GM12878 (cell line): Measurements from ENCODE around the gene SSBP3. TPM values are rescaled to one million over a fixed set of nuclear protein-coding genes. Genes with fewer than 3 reads are reported as not detected.

Experiments used
- ASH2L ChIP-seq: fragments of 300-600, 200-600 bp; sonication (generic); IDR thresholded peaks from 2 replicates; pipeline ENCODE4 v1.6.1; 2017; ENCODE audit warnings: low read depth, mild to moderate bottlenecking, borderline replicate concordance
- ATF3 ChIP-seq: IDR thresholded peaks from 2 replicates; pipeline ENCODE4 v1.6.1; 2011; ENCODE audit warnings: low read depth, mild to moderate bottlenecking, low read length, moderate library complexity, borderline replicate concordance; ENCODE audit errors: extremely low read depth
- CREB1 ChIP-seq: IDR thresholded peaks from 2 replicates; pipeline ENCODE4 v1.6.1; 2012; ENCODE audit warnings: low read depth, mild to moderate bottlenecking, inconsistent platforms
- EZH2 ChIP-seq: IDR thresholded peaks from 2 replicates; pipeline ENCODE4 v1.6.1; 2012; ENCODE audit warnings: low read depth, mild to moderate bottlenecking, control low read depth, inconsistent platforms, low read length, borderline replicate concordance; ENCODE audit not compliant: control insufficient read depth
- FOXM1 ChIP-seq: IDR thresholded peaks from 2 replicates; pipeline ENCODE4 v1.6.1; 2012; ENCODE audit warnings: low read depth, mild to moderate bottlenecking, inconsistent platforms, low read length, moderate library complexity
- JUND ChIP-seq: IDR thresholded peaks from 2 replicates; pipeline ENCODE4 v1.6.1; 2012; ENCODE audit warnings: low read depth, mild to moderate bottlenecking, low read length, improper control_type of control experiment, moderate library complexity
- KAT2A ChIP-seq: conservative IDR thresholded peaks from 2 replicates; pipeline ENCODE4 v1.6.1; 2011; ENCODE audit warnings: low read depth, low read length; ENCODE audit not compliant: control insufficient read depth
- MTA2 ChIP-seq: fragments of 450-650 bp; IDR thresholded peaks from 2 replicates; pipeline ENCODE4 v1.6.1; 2016; ENCODE audit warnings: low read depth, mild to moderate bottlenecking, moderate library complexity
- PAX8 ChIP-seq: fragments of 450-650 bp; IDR thresholded peaks from 2 replicates; pipeline ENCODE4 v1.6.1; 2017; ENCODE audit warnings: mild to moderate bottlenecking, moderate library complexity
- PKNOX1 ChIP-seq: fragments of 450-650 bp; IDR thresholded peaks from 2 replicates; pipeline ENCODE4 v1.6.1; 2016; ENCODE audit warnings: mild to moderate bottlenecking
- RELB ChIP-seq: fragments of 450-650 bp; IDR thresholded peaks from 2 replicates; pipeline ENCODE4 v1.6.1; 2017; ENCODE audit warnings: low read depth, mild to moderate bottlenecking, moderate library complexity
- SMAD1 ChIP-seq: fragments of 450-650 bp; IDR thresholded peaks from 2 replicates; pipeline ENCODE4 v1.6.1; 2018; ENCODE audit warnings: mild to moderate bottlenecking, low read depth; ENCODE audit not compliant: partially characterized antibody
- SMC3 ChIP-seq: IDR thresholded peaks from 2 replicates; pipeline ENCODE4 v1.6.1; 2011; ENCODE audit warnings: low read length, improper control_type of control experiment, borderline replicate concordance
- STAT1 ChIP-seq: fragments of 450-650 bp; conservative IDR thresholded peaks from 2 replicates; pipeline ENCODE4 v1.6.1; 2014; ENCODE audit warnings: antibody characterized with exemption, mild to moderate bottlenecking
- SUPT20H ChIP-seq: IDR thresholded peaks from 2 replicates; pipeline ENCODE4 v1.6.1; 2011; ENCODE audit warnings: low read depth, mild to moderate bottlenecking, low read length, moderate library complexity, borderline replicate concordance; ENCODE audit not compliant: control insufficient read depth
- TCF7 ChIP-seq: IDR thresholded peaks from 2 replicates; pipeline ENCODE4 v1.6.1; 2014; ENCODE audit warnings: antibody characterized with exemption, borderline replicate concordance
- ZBTB11 ChIP-seq: fragments of 450-650 bp; formaldehyde crosslinking; IDR thresholded peaks from 2 replicates; pipeline ENCODE4 v1.5.0; 2022; ENCODE audit warnings: mild to moderate bottlenecking, missing genetic modification characterization
- ZNF207 ChIP-seq: fragments of 450-650 bp; IDR thresholded peaks from 2 replicates; pipeline ENCODE4 v1.6.1; 2014; ENCODE audit warnings: antibody characterized with exemption, mild to moderate bottlenecking, borderline replicate concordance
- polyA plus RNA-seq, 11 experiments: library from polyadenylated mRNA; depleted of rRNA in 4 of 11; unstranded in 6 of 11; stranded (reverse) in 5 of 11; fragments of >200 nt; fragmentation: Nextera tagmentation in 4 of 11; fragmentation: Illumina TruSeq in 1 of 11; extraction: Ambion mirVana in 4 of 11; extraction: Trizol in 1 of 11; gene quantifications; 1 replicate in 1 of 11; 2 replicates in 10 of 11; pipeline versions ENCODE4 v1.2.1 to v1.2.3, GENCODE V29; 2011 to 2016; ENCODE audit warnings: inconsistent platforms in 2 of 11, missing spikeins in 2 of 11, low read depth in 1 of 11
- total RNA-seq, 4 experiments: library from RNA; depleted of rRNA in 3 of 4; stranded (reverse); fragments of >200 nt in 3 of 4; fragmentation: Illumina TruSeq in 1 of 4; extraction: Trizol in 1 of 4; gene quantifications; 2 replicates each; pipeline versions ENCODE4 v1.2.1 to v1.2.3, GENCODE V29; 2013 to 2021
- TF ChIP-seq, protein P1 (sequence below): fragments of 450-650 bp; IDR thresholded peaks from 2 replicates; pipeline ENCODE4 v1.6.1; 2017; ENCODE audit warnings: mild to moderate bottlenecking, low read depth, inconsistent platforms; ENCODE audit not compliant: poor library complexity, severe bottlenecking
- TF ChIP-seq, protein P2 (sequence below): fragments of 450-650 bp; IDR thresholded peaks from 2 replicates; pipeline ENCODE4 v1.6.1; 2016; ENCODE audit warnings: mild to moderate bottlenecking

The SSBP3 gene
- total and polyA plus RNA-seq, 10 of the 15 experiments (the other 5 are each of a cell fraction or from before 2014, with no cell fraction given) = 4.1 to 51.7 (median 17.1) TPM

GRCh38 chr1:54356680-54357147 lies 49.5 kb downstream of the SSBP3 start (continued):
- TF ChIP-seq, protein P1, sequence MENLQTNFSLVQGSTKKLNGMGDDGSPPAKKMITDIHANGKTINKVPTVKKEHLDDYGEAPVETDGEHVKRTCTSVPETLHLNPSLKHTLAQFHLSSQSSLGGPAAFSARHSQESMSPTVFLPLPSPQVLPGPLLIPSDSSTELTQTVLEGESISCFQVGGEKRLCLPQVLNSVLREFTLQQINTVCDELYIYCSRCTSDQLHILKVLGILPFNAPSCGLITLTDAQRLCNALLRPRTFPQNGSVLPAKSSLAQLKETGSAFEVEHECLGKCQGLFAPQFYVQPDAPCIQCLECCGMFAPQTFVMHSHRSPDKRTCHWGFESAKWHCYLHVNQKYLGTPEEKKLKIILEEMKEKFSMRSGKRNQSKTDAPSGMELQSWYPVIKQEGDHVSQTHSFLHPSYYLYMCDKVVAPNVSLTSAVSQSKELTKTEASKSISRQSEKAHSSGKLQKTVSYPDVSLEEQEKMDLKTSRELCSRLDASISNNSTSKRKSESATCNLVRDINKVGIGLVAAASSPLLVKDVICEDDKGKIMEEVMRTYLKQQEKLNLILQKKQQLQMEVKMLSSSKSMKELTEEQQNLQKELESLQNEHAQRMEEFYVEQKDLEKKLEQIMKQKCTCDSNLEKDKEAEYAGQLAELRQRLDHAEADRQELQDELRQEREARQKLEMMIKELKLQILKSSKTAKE = peak; percentile 32
- TF ChIP-seq KAT2A (no peak), ATF3 (no peak), ZBTB11 (no peak), SMC3 (no peak; the same call in 1 of the 2 replicates), PKNOX1 (no peak), CREB1 (0 out of 2 replicates have a peak, but pooled peaks have one; percentile 29), SUPT20H (no peak), RELB (peak; percentile 69), ZNF207 (no peak), MTA2 (peak; percentile 26; the same call in 1 of the 2 replicates), ASH2L (no peak), EZH2 (no peak), PAX8 (no peak), TCF7 (peak; percentile 48; the same call in 1 of the 2 replicates), SMAD1 (no peak), STAT1 (no peak), FOXM1 (no peak), JUND (no peak)
- TF ChIP-seq, protein P2, sequence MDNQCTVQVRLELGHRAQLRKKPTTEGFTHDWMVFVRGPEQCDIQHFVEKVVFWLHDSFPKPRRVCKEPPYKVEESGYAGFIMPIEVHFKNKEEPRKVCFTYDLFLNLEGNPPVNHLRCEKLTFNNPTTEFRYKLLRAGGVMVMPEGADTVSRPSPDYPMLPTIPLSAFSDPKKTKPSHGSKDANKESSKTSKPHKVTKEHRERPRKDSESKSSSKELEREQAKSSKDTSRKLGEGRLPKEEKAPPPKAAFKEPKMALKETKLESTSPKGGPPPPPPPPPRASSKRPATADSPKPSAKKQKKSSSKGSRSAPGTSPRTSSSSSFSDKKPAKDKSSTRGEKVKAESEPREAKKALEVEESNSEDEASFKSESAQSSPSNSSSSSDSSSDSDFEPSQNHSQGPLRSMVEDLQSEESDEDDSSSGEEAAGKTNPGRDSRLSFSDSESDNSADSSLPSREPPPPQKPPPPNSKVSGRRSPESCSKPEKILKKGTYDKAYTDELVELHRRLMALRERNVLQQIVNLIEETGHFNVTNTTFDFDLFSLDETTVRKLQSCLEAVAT = 0 out of 2 replicates have a peak, but pooled peaks have one; percentile 48
